Measurements from ENCODE around the gene UBB.

Gene UBB

GRCh38 chr17:16425698-16426659, 45.1 kb downstream of the UBB start:
- no peak overlapping the region for H3K4me3 ChIP-seq (ENCODE audit: low read depth, low read length)
- TF ChIP-seq CTCF (IDR thresholded peaks at IDR 0.05; ENCODE audit: borderline replicate concordance, insufficient read depth, low read depth, low read length), result no peak

DNA sequence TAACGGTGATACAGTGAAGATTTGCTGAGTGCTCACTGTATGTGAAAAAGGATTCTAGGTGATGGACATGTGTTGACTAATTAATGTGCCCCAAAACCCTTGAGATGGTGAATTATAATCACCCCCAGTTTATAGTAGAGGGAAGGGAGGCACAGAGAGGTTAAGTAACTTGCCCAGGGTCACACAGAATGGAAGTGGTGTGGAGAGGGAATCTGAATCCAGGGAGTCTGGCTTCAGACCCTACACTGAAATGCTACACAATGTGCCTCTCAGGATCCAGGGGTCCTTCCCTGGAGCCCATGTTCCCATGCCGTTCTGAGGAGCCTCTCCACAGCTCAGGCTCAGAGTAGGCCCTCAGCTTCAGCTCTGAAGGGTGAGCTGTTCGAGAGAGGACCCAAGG, 46.1 kb downstream of the UBB start:
- no peak overlapping the region for H3K4me3 ChIP-seq (ENCODE audit: low read depth, low read length)
- TF ChIP-seq CTCF (IDR thresholded peaks at IDR 0.05; ENCODE audit: borderline replicate concordance, insufficient read depth, low read depth, low read length), result no peak

DNA sequence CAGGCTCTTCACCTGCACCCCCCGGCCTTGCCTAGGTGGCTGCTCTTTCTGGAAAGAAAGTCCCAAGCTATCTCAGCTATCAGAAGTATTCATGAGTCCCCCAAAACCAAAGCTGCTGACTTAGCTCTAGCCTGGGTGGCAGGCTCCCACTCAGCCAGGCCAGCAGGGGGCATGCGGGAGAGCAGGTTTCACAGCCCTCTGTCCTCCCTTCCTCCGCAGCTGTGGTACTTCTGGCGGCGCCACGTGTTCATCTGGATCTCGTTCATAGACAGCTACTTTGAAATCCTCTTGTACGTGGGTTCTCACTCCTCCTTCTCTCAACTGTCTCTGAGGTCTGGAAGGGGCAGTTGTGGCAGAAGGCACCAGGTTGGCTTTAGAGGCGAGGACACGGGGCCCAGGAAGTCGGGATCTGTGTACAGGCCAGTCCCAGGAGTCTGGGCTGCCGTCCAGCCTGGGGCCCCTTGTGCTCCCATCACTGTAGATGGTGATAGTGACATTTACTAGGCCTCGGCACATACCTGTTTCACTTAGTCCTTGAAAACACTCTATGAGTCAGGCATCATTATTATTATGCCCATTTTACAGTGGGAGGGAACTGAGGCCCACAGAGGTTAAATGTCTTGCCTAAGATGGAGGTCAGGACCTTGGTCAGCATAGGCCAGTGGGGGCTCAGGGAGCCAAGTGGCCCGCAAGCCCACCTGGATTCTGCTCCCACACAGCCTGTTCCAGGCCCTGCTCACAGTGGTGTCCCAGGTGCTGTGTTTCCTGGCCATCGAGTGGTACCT, 47.4 kb downstream of the UBB start:
- H3K4me3 ChIP-seq (ENCODE audit: low read depth, low read length), result no peak overlapping the region
- peak; percentile 82 for TF ChIP-seq CTCF (IDR thresholded peaks at IDR 0.05; ENCODE audit: borderline replicate concordance, insufficient read depth, low read depth, low read length)

- TF ChIP-seq CTCF (IDR thresholded peaks at IDR 0.05; ENCODE audit: borderline replicate concordance, insufficient read depth, low read depth, low read length), result no peak
- no peak overlapping the region for H3K4me3 ChIP-seq (ENCODE audit: low read depth, low read length)
Observed at GRCh38 chr17:16429083-16429482, 48.2 kb downstream of the UBB start.

DNA sequence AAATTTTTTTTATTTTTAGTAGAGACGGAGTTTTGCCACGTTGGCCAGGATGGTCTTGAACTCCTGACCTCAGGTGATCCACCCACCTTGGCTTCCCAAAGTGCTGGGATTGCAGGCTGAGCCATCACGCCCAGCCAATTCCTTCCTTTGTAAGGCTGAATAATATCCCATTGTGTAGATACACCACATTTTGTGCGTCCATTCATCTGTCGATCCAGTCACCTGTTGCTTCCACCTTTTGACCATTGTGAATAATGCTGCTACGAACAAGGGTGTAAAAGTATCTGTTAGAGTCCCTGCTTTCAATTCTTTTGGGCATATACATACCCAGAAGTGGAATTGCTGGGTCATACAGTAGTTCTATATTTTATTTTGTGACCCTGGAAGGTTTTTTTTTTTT, 49.8 kb downstream of the UBB start:
- no peak for TF ChIP-seq CTCF (IDR thresholded peaks at IDR 0.05; ENCODE audit: borderline replicate concordance, insufficient read depth, low read depth, low read length)
- no peak overlapping the region for H3K4me3 ChIP-seq (ENCODE audit: low read depth, low read length)

DNA sequence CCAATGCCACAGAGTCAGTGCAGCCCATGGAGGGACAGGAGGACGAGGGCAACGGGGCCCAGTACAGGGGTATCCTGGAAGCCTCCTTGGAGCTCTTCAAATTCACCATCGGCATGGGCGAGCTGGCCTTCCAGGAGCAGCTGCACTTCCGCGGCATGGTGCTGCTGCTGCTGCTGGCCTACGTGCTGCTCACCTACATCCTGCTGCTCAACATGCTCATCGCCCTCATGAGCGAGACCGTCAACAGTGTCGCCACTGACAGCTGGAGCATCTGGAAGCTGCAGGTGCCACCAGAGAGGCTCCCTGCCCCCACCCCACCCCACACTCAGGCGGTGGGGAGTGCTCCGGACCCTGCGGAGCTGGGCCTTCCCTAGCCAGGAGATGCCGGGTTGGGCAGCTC, 51.1 kb downstream of the UBB start:
- H3K4me3 ChIP-seq (ENCODE audit: low read depth, low read length), result no peak overlapping the region
- TF ChIP-seq CTCF (IDR thresholded peaks at IDR 0.05; ENCODE audit: borderline replicate concordance, insufficient read depth, low read depth, low read length), result no peak
